Muscle layer of duodenum (tissue), 2 donors: Measurements from ENCODE around the gene NR5A2.

Source experiments
- H3K27ac ChIP-seq: one replicate; pipeline ENCODE4 v1.7.0; 2013; ENCODE audit warnings: mild to moderate bottlenecking, low read length
- H3K27me3 ChIP-seq: one replicate; pipeline ENCODE4 v1.7.0; 2013; ENCODE audit warnings: low read depth, mild to moderate bottlenecking, control low read depth, low read length
- H3K36me3 ChIP-seq, 2 donors: one replicate each; pipeline ENCODE4 v1.7.0; 2013; ENCODE audit warnings: low read length in 2 of 2, control low read depth in 1 of 2, mild to moderate bottlenecking in 1 of 2; ENCODE audit not compliant: insufficient read depth in 2 of 2, control insufficient read depth in 1 of 2
- H3K4me1 ChIP-seq, 2 donors: one replicate each; pipeline ENCODE4 v1.7.0; 2013; ENCODE audit warnings: low read length in 2 of 2, mild to moderate bottlenecking in 2 of 2, control low read depth in 1 of 2, moderate library complexity in 1 of 2; ENCODE audit not compliant: insufficient read depth in 2 of 2, control insufficient read depth in 1 of 2
- H3K4me3 ChIP-seq, 2 donors: one replicate each; pipeline ENCODE4 v1.7.0; 2013; ENCODE audit warnings: low read length in 2 of 2, low read depth in 1 of 2, mild to moderate bottlenecking in 1 of 2
- H3K9me3 ChIP-seq, 2 donors: one replicate each; pipeline ENCODE4 v1.7.0; 2013; ENCODE audit warnings: low read length in 2 of 2, control low read depth in 1 of 2, mild to moderate bottlenecking in 1 of 2; ENCODE audit not compliant: control insufficient read depth in 1 of 2
- donor health status: healthy.

The NR5A2 gene

GRCh38 chr1:200042552-200043335, 15.2 kb downstream of the NR5A2 start:
- peaks cover 57% of the 10 kb centered on the region for H3K27me3 ChIP-seq
- peak overlapping the region; percentile 78 for H3K27ac ChIP-seq
- peaks cover 0 to 37% of the 10 kb centered on the region in 2 donors for H3K4me1 ChIP-seq
- peak overlapping the region; percentile 53 to 65 for H3K4me3 ChIP-seq
- no peaks in the 10 kb centered on the region for H3K9me3 ChIP-seq
- no peaks in the 10 kb centered on the region for H3K36me3 ChIP-seq

GRCh38 chr1:200043336-200043668, 15.8 kb downstream of the NR5A2 start:
- Histone ChIP-seq H3K9me3 (no peaks in the 10 kb centered on the region), H3K4me1 (peaks cover 0 to 37% of the 10 kb centered on the region in 2 donors), H3K4me3 (peak overlapping the region; percentile 53 to 65), H3K27ac (peak overlapping the region; percentile 78), H3K27me3 (peaks cover 52% of the 10 kb centered on the region), H3K36me3 (no peaks in the 10 kb centered on the region)

- H3K27me3 ChIP-seq, result peaks cover 27% of the 10 kb centered on the region
- no peak overlapping the region for H3K27ac ChIP-seq
- no peak overlapping the region for H3K4me3 ChIP-seq
- peaks cover 0 to 14% of the 10 kb centered on the region in 2 donors for H3K4me1 ChIP-seq
- H3K9me3 ChIP-seq, result no peaks in the 10 kb centered on the region
- no peaks in the 10 kb centered on the region for H3K36me3 ChIP-seq
Observed at GRCh38 chr1:200046115-200046514, 18.6 kb downstream of the NR5A2 start.

GRCh38 chr1:200048244-200048643, 20.7 kb downstream of the NR5A2 start:
- H3K4me3 ChIP-seq, result no peak overlapping the region
- H3K27me3 ChIP-seq, result peaks cover 5% of the 10 kb centered on the region
- no peaks in the 10 kb centered on the region for H3K9me3 ChIP-seq
- no peak overlapping the region for H3K27ac ChIP-seq
- H3K4me1 ChIP-seq, result peaks cover 0 to under 1% of the 10 kb centered on the region in 2 donors
- H3K36me3 ChIP-seq, result no peaks in the 10 kb centered on the region

- Histone ChIP-seq H3K36me3 (no peaks in the 10 kb centered on the region), H3K9me3 (no peaks in the 10 kb centered on the region), H3K4me1 (no peaks in the 10 kb centered on the region), H3K27ac (no peak overlapping the region), H3K27me3 (peaks cover 2% of the 10 kb centered on the region), H3K4me3 (no peak overlapping the region)
Observed at GRCh38 chr1:200049810-200050209, 22.3 kb downstream of the NR5A2 start.

- Histone ChIP-seq H3K9me3 (no peaks in the 10 kb centered on the region), H3K4me3 (no peak overlapping the region), H3K4me1 (no peaks in the 10 kb centered on the region), H3K27me3 (no peaks in the 10 kb centered on the region), H3K36me3 (no peaks in the 10 kb centered on the region), H3K27ac (no peak overlapping the region)
Observed at GRCh38 chr1:200051620-200052019, 24.1 kb downstream of the NR5A2 start.

GRCh38 chr1:200053091-200053490, 25.6 kb downstream of the NR5A2 start:
- no peak overlapping the region for H3K27ac ChIP-seq
- H3K27me3 ChIP-seq, result no peaks in the 10 kb centered on the region
- H3K4me1 ChIP-seq, result no peaks in the 10 kb centered on the region
- no peaks in the 10 kb centered on the region for H3K9me3 ChIP-seq
- no peaks in the 10 kb centered on the region for H3K36me3 ChIP-seq
- H3K4me3 ChIP-seq, result no peak overlapping the region

GRCh38 chr1:200053646-200054045, 26.1 kb downstream of the NR5A2 start:
- no peaks in the 10 kb centered on the region for H3K36me3 ChIP-seq
- H3K4me3 ChIP-seq, result no peak overlapping the region
- no peak overlapping the region for H3K27ac ChIP-seq
- H3K27me3 ChIP-seq, result no peaks in the 10 kb centered on the region
- H3K4me1 ChIP-seq, result no peaks in the 10 kb centered on the region
- H3K9me3 ChIP-seq, result no peaks in the 10 kb centered on the region

- Histone ChIP-seq H3K36me3 (no peaks in the 10 kb centered on the region), H3K27me3 (no peaks in the 10 kb centered on the region), H3K4me1 (no peaks in the 10 kb centered on the region), H3K9me3 (no peaks in the 10 kb centered on the region), H3K27ac (no peak overlapping the region), H3K4me3 (no peak overlapping the region)
Observed at GRCh38 chr1:200058341-200058740, 30.8 kb downstream of the NR5A2 start.

GRCh38 chr1:200062143-200062542, 34.6 kb downstream of the NR5A2 start:
- Histone ChIP-seq H3K9me3 (no peaks in the 10 kb centered on the region), H3K27me3 (no peaks in the 10 kb centered on the region), H3K4me3 (no peak overlapping the region), H3K36me3 (no peaks in the 10 kb centered on the region), H3K4me1 (no peaks in the 10 kb centered on the region), H3K27ac (no peak overlapping the region)

GRCh38 chr1:200072636-200073285, 45.3 kb downstream of the NR5A2 start:
- Histone ChIP-seq H3K27me3 (no peaks in the 10 kb centered on the region), H3K9me3 (no peaks in the 10 kb centered on the region), H3K27ac (no peak overlapping the region), H3K4me1 (peaks cover 7 to 10% of the 10 kb centered on the region in 2 donors), H3K4me3 (no peak overlapping the region), H3K36me3 (no peaks in the 10 kb centered on the region)

- H3K27ac ChIP-seq, result no peak overlapping the region
- no peak overlapping the region for H3K4me3 ChIP-seq
- H3K36me3 ChIP-seq, result no peaks in the 10 kb centered on the region
- no peaks in the 10 kb centered on the region for H3K9me3 ChIP-seq
- no peaks in the 10 kb centered on the region for H3K27me3 ChIP-seq
- peaks cover 7 to 10% of the 10 kb centered on the region in 2 donors for H3K4me1 ChIP-seq
Observed at GRCh38 chr1:200073286-200073637, 45.8 kb downstream of the NR5A2 start.
